ENCODE results near the gene NACAD.

Gene NACAD

GRCh38 chr7:45088821-45089340 is at the start of gene NACAD:
Gene NACAD (minus strand): TSS chr7:45088969. CDS start chr7:45088894, 75 bp downstream.
- H3K4me1 Mint-ChIP-seq = peaks cover 5% of the 10 kb centered on the region

GRCh38 chr7:45136106-45137060 is 47.6 kb upstream of the NACAD start:
- H3K4me1 Mint-ChIP-seq = no peaks in the 10 kb centered on the region
- no peak overlapping the region for H3K4me3 Mint-ChIP-seq
- H3K36me3 Mint-ChIP-seq (ENCODE audit: low read depth) = no peaks in the 10 kb centered on the region
- peaks cover 12% of the 10 kb centered on the region for H3K27me3 Mint-ChIP-seq (ENCODE audit: low read depth)
- H3K27ac Mint-ChIP-seq = peak overlapping the region in 1 of 3 experiments; percentile 26
- peak; percentile 86 to 90 (median 89) for TF ChIP-seq CTCF (IDR thresholded peaks at IDR 0.05; ENCODE audit: unreplicated experiment in 3 of 3)
- no peaks in the 10 kb centered on the region for H3K9me3 Mint-ChIP-seq

More at GRCh38 chr7:45088821-45089340, at the start of gene NACAD:
- peaks cover 4% of the 10 kb centered on the region for H3K9me3 Mint-ChIP-seq
- H3K4me3 Mint-ChIP-seq = peak within 1 kb of the TSS; percentile 77 to 86 (median 80)
- peaks cover 14% of the 10 kb centered on the region for H3K27me3 Mint-ChIP-seq (ENCODE audit: low read depth)
- H3K36me3 Mint-ChIP-seq (ENCODE audit: low read depth) = no peaks in the 10 kb centered on the region
- peak within 1 kb of the TSS in 1 of 3 experiments; percentile 59 for H3K27ac Mint-ChIP-seq
- no peak for TF ChIP-seq CTCF (IDR thresholded peaks at IDR 0.05; ENCODE audit: unreplicated experiment in 3 of 3)

- TF ChIP-seq CTCF (IDR thresholded peaks at IDR 0.05; ENCODE audit: unreplicated experiment in 3 of 3) = no peak
- H3K36me3 Mint-ChIP-seq (ENCODE audit: low read depth) = no peaks in the 10 kb centered on the region
- H3K27me3 Mint-ChIP-seq (ENCODE audit: low read depth) = peaks cover 8% of the 10 kb centered on the region
- H3K4me1 Mint-ChIP-seq = no peaks in the 10 kb centered on the region
- H3K9me3 Mint-ChIP-seq = no peaks in the 10 kb centered on the region
- H3K4me3 Mint-ChIP-seq = no peak overlapping the region
- no peak overlapping the region for H3K27ac Mint-ChIP-seq
Observed at GRCh38 chr7:45133877-45134276, 45.1 kb upstream of the NACAD start.

- no peaks in the 10 kb centered on the region for H3K4me1 Mint-ChIP-seq
- no peaks in the 10 kb centered on the region for H3K9me3 Mint-ChIP-seq
- no peak overlapping the region for H3K27ac Mint-ChIP-seq
- TF ChIP-seq CTCF (IDR thresholded peaks at IDR 0.05; ENCODE audit: unreplicated experiment in 3 of 3) = no peak
- peaks cover 8% of the 10 kb centered on the region for H3K27me3 Mint-ChIP-seq (ENCODE audit: low read depth)
- no peak overlapping the region for H3K4me3 Mint-ChIP-seq
- no peaks in the 10 kb centered on the region for H3K36me3 Mint-ChIP-seq (ENCODE audit: low read depth)
Observed at GRCh38 chr7:45133352-45133751, 44.6 kb upstream of the NACAD start.

- no peaks in the 10 kb centered on the region for H3K36me3 Mint-ChIP-seq (ENCODE audit: low read depth)
- H3K4me1 Mint-ChIP-seq = no peaks in the 10 kb centered on the region
- H3K4me3 Mint-ChIP-seq = no peak overlapping the region
- H3K27ac Mint-ChIP-seq = no peak overlapping the region
- no peak for TF ChIP-seq CTCF (IDR thresholded peaks at IDR 0.05; ENCODE audit: unreplicated experiment in 3 of 3)
- H3K27me3 Mint-ChIP-seq (ENCODE audit: low read depth) = peaks cover 8% of the 10 kb centered on the region
- no peaks in the 10 kb centered on the region for H3K9me3 Mint-ChIP-seq
Observed at GRCh38 chr7:45132708-45133320, 44.0 kb upstream of the NACAD start.

All from nephron (organoid).